Measurements from ENCODE around the gene RNF10. TPM values are rescaled to one million over a fixed set of nuclear protein-coding genes. Genes with fewer than 3 reads are reported as not detected.
"Not testable (repeated sequence)": the region's sequence is repeated elsewhere in the genome, so short reads cannot be mapped to it uniquely, and the experiment has no call there.

Gene RNF10
- total RNA-seq, 4 donors from 2014 or later = 160 to 296 (median 175) TPM

- TF ChIP-seq POLR2AphosphoS5 (IDR thresholded peaks at IDR 0.05) (no peak), EP300 (IDR thresholded peaks at IDR 0.05) (no peak), POLR2A (IDR thresholded peaks at IDR 0.05; ENCODE audit: low read depth) (no peak), CTCF (IDR thresholded peaks at IDR 0.05) (no peak)
- Histone ChIP-seq H3K36me3 (no peaks in the 10 kb centered on the region), H3K4me1 (no peaks in the 10 kb centered on the region), H3K4me3 (no peak overlapping the region), H3K27ac (replicated peaks in 1 of 4) (no peak overlapping the region), H3K9me3 (no peaks in the 10 kb centered on the region), H3K27me3 (peaks cover 0 to 43% (median 0%) of the 10 kb centered on the region in 4 donors)
- DNase-seq (ENCODE audit: extremely low spot score) = no peak
- intact Hi-C loops (cut with DNase I) = no loop called here
- WGBS = 85% methylated on average over 23 of the region's 23 CpGs
Observed at GRCh38 chr12:120599672-120600552, 65.8 kb downstream of the RNF10 start.

- WGBS = 61% methylated on average over 5 of the region's 5 CpGs
- H3K4me1 ChIP-seq = not testable (repeated sequence)
Observed at GRCh38 chr12:120602416-120602815, 68.3 kb downstream of the RNF10 start.

GRCh38 chr12:120610560-120610959 is 76.4 kb downstream of the RNF10 start:
- 80% methylated on average over 4 of the region's 4 CpGs for WGBS
- no peaks in the 10 kb centered on the region for H3K27me3 ChIP-seq
- H3K4me1 ChIP-seq = no peaks in the 10 kb centered on the region
- H3K36me3 ChIP-seq = no peaks in the 10 kb centered on the region
- no peak overlapping the region for H3K4me3 ChIP-seq
- H3K27ac ChIP-seq (replicated peaks in 1 of 4) = no peak overlapping the region
- intact Hi-C loops (cut with DNase I) = no loop called here
- no peak for DNase-seq (ENCODE audit: extremely low spot score)
- TF ChIP-seq POLR2A (IDR thresholded peaks at IDR 0.05; ENCODE audit: low read depth) (no peak), POLR2AphosphoS5 (IDR thresholded peaks at IDR 0.05) (no peak), EP300 (IDR thresholded peaks at IDR 0.05) (no peak), CTCF (IDR thresholded peaks at IDR 0.05) (no peak)
- no peaks in the 10 kb centered on the region for H3K9me3 ChIP-seq

More at GRCh38 chr12:120602416-120602815, 68.3 kb downstream of the RNF10 start:
- H3K36me3 ChIP-seq; intact Hi-C loops (cut with DNase I); H3K27ac ChIP-seq (replicated peaks in 1 of 4); H3K9me3 ChIP-seq; DNase-seq (ENCODE audit: extremely low spot score); H3K4me3 ChIP-seq: not testable (repeated sequence)
- peaks cover 0 to 34% (median 0%) of the 10 kb centered on the region in 4 donors for H3K27me3 ChIP-seq

GRCh38 chr12:120611534-120611933 is 77.4 kb downstream of the RNF10 start:
- 78% methylated on average over 1 of the region's 1 CpG for WGBS
- H3K36me3 ChIP-seq; DNase-seq (ENCODE audit: extremely low spot score); H3K27ac ChIP-seq (replicated peaks in 1 of 4); H3K27me3 ChIP-seq; H3K4me1 ChIP-seq; intact Hi-C loops (cut with DNase I); H3K4me3 ChIP-seq; H3K9me3 ChIP-seq: not testable (repeated sequence)

GRCh38 chr12:120614848-120615247 is 80.7 kb downstream of the RNF10 start:
- no peaks in the 10 kb centered on the region for H3K9me3 ChIP-seq
- no peaks in the 10 kb centered on the region for H3K36me3 ChIP-seq
- intact Hi-C loops (cut with DNase I) = no loop called here
- H3K4me1 ChIP-seq = no peaks in the 10 kb centered on the region
- no peak for DNase-seq (ENCODE audit: extremely low spot score)
- H3K27ac ChIP-seq (replicated peaks in 1 of 4) = no peak overlapping the region
- H3K4me3 ChIP-seq = no peak overlapping the region
- TF ChIP-seq EP300 (IDR thresholded peaks at IDR 0.05) = no peak
- TF ChIP-seq CTCF (IDR thresholded peaks at IDR 0.05) = no peak
- TF ChIP-seq POLR2AphosphoS5 (IDR thresholded peaks at IDR 0.05) = no peak
- TF ChIP-seq POLR2A (IDR thresholded peaks at IDR 0.05; ENCODE audit: low read depth) = no peak
- H3K27me3 ChIP-seq = peaks cover 0 to 27% (median 0%) of the 10 kb centered on the region in 4 donors

GRCh38 chr12:120617193-120617592 is 83.0 kb downstream of the RNF10 start:
- H3K9me3 ChIP-seq = not testable (repeated sequence)

GRCh38 chr12:120617767-120618166 is 83.6 kb downstream of the RNF10 start:
- 90% methylated on average over 4 of the region's 4 CpGs for WGBS
- H3K36me3 ChIP-seq; intact Hi-C loops (cut with DNase I); H3K27ac ChIP-seq (replicated peaks in 1 of 4); DNase-seq (ENCODE audit: extremely low spot score); H3K9me3 ChIP-seq; H3K4me3 ChIP-seq; H3K4me1 ChIP-seq: not testable (repeated sequence)
- peaks cover 0 to 49% (median 0%) of the 10 kb centered on the region in 4 donors for H3K27me3 ChIP-seq

More at GRCh38 chr12:120617193-120617592, 83.0 kb downstream of the RNF10 start:
- H3K36me3 ChIP-seq; H3K4me3 ChIP-seq; intact Hi-C loops (cut with DNase I); H3K4me1 ChIP-seq; H3K27ac ChIP-seq (replicated peaks in 1 of 4); DNase-seq (ENCODE audit: extremely low spot score): not testable (repeated sequence)
- H3K27me3 ChIP-seq = peaks cover 0 to 49% (median 0%) of the 10 kb centered on the region in 4 donors
- 87% methylated on average over 3 of the region's 3 CpGs for WGBS

Measured in esophagus muscularis mucosa (tissue), 4 donors.